IPS-NIHi7 (cell line): ENCODE results near the gene NDUFS1.
"Not testable (repeated sequence)": the region's sequence is repeated elsewhere in the genome, so short reads cannot be mapped to it uniquely, and the experiment has no call there.

Source experiments
- DNase-seq: peaks from one replicate; pipeline ENCODE4 v3.0.0; 2012; ENCODE audit warnings: mixed read lengths; ENCODE audit errors: extremely low spot score

NDUFS1 gene

GRCh38 chr2:206098471-206098870 lies 60.8 kb downstream of the NDUFS1 start:
- no peak for DNase-seq

GRCh38 chr2:206096876-206097275 lies 62.4 kb downstream of the NDUFS1 start:
- DNase-seq = no peak

- no peak for DNase-seq
Measured at GRCh38 chr2:206095536-206096332, 63.5 kb downstream of the NDUFS1 start.

- DNase-seq = no peak
Measured at GRCh38 chr2:206092297-206092696, 66.9 kb downstream of the NDUFS1 start.

GRCh38 chr2:206088248-206088647 lies 71.0 kb downstream of the NDUFS1 start:
- DNase-seq = no peak

- no peak for DNase-seq
Measured at GRCh38 chr2:206086716-206087350, 72.4 kb downstream of the NDUFS1 start.

GRCh38 chr2:206085742-206086445 lies 73.3 kb downstream of the NDUFS1 start, which contains the start of gene INO80D:
Gene INO80D, minus strand, starts transcription at chr2:206086174. Its CDS starts 23,158 bp downstream, at chr2:206063016.
- DNase-seq = peak; percentile 68

GRCh38 chr2:206084870-206085741 lies 74.1 kb downstream of the NDUFS1 start:
- peak; percentile 23 for DNase-seq

GRCh38 chr2:206084439-206084869 lies 74.8 kb downstream of the NDUFS1 start:
- DNase-seq = peak; percentile 67

GRCh38 chr2:206083602-206084438 lies 75.4 kb downstream of the NDUFS1 start:
- peak; percentile 63 for DNase-seq

- no peak for DNase-seq
Measured at GRCh38 chr2:206082298-206082843, 76.9 kb downstream of the NDUFS1 start.

- no peak for DNase-seq
Measured at GRCh38 chr2:206080927-206081326, 78.3 kb downstream of the NDUFS1 start.

GRCh38 chr2:206079699-206080465 lies 79.4 kb downstream of the NDUFS1 start:
- peak; percentile 61 for DNase-seq

- not testable (repeated sequence) for DNase-seq
Measured at GRCh38 chr2:206077879-206078278, 81.4 kb downstream of the NDUFS1 start.

- DNase-seq = no peak
Measured at GRCh38 chr2:206075113-206075512, 84.1 kb downstream of the NDUFS1 start.

- DNase-seq = no peak
Measured at GRCh38 chr2:206071807-206072206, 87.4 kb downstream of the NDUFS1 start.

- no peak for DNase-seq
Measured at GRCh38 chr2:206069417-206069816, 89.8 kb downstream of the NDUFS1 start.

- DNase-seq = no peak
Measured at GRCh38 chr2:206068207-206068606, 91.0 kb downstream of the NDUFS1 start.
